Activated CD4-positive, alpha-beta T cell treated with anti-CD3 and anti-CD28 coated beads for 36 hours (primary cell): ENCODE results near the gene CDR2. TPM values are rescaled to one million over a fixed set of nuclear protein-coding genes. Genes with fewer than 3 reads are reported as not detected.
"Not testable (repeated sequence)": the region's sequence is repeated elsewhere in the genome, so short reads cannot be mapped to it uniquely, and the experiment has no call there.

Source experiments
- ATAC-seq: fragments of 200-7000 bp; cut with Tn5 transposase; one replicate; pipeline ENCODE4 v1.10.0; 2021; ENCODE audit warnings: mild to moderate bottlenecking, moderate library complexity
- CTCF ChIA-PET: fragments of 350-600 bp; sonication (Branson Sonifier 250); formaldehyde crosslinking; loops from one replicate; lab custom pipeline; 2021; ENCODE audit warnings: antibody characterized with exemption; lab: Charles Lee
- POLR2A ChIA-PET: fragments of 350-600 bp; sonication (Branson Sonifier 250); formaldehyde crosslinking; loops from one replicate; lab custom pipeline; 2021; ENCODE audit warnings: antibody characterized with exemption, inconsistent platforms; lab: Charles Lee
- DNase-seq: peaks from one replicate; pipeline ENCODE4 v3.0.0-alpha.2; 2020
- H3K27ac Mint-ChIP-seq: one replicate; pipeline ENCODE4 v1.8.0; 2021; ENCODE audit warnings: mixed read lengths
- H3K27me3 Mint-ChIP-seq: one replicate; pipeline ENCODE4 v1.8.0; 2021; ENCODE audit warnings: mixed read lengths
- H3K36me3 Mint-ChIP-seq: one replicate; pipeline ENCODE4 v1.8.0; 2021; ENCODE audit warnings: low read depth, mixed read lengths
- H3K4me1 Mint-ChIP-seq: one replicate; pipeline ENCODE4 v1.8.0; 2021; ENCODE audit warnings: mixed read lengths
- H3K4me3 Mint-ChIP-seq: one replicate; pipeline ENCODE4 v1.8.0; 2021; ENCODE audit warnings: mild to moderate bottlenecking, moderate library complexity, mixed read lengths
- H3K9me3 Mint-ChIP-seq: one replicate; pipeline ENCODE4 v1.8.0; 2021; ENCODE audit warnings: low read depth, mixed read lengths
- intact Hi-C, 2 experiments: fragments of 100-400 bp; cut with DNase I in 1 of 2; cut with micrococcal nuclease in 1 of 2; formaldehyde crosslinking; loops; one replicate each; pipeline versions ENCODE4 v1.14.2 to v1.15.1; 2022 to 2024; cut with DNase I, micrococcal nuclease
- total RNA-seq, 2 experiments: library from RNA; stranded (reverse); gene quantifications; one replicate each; pipeline ENCODE4 v1.2.3, GENCODE V29; 2021

Gene CDR2
- 10 to 100 TPM; 29.5 to 33.7 TPM for total RNA-seq

DNA sequence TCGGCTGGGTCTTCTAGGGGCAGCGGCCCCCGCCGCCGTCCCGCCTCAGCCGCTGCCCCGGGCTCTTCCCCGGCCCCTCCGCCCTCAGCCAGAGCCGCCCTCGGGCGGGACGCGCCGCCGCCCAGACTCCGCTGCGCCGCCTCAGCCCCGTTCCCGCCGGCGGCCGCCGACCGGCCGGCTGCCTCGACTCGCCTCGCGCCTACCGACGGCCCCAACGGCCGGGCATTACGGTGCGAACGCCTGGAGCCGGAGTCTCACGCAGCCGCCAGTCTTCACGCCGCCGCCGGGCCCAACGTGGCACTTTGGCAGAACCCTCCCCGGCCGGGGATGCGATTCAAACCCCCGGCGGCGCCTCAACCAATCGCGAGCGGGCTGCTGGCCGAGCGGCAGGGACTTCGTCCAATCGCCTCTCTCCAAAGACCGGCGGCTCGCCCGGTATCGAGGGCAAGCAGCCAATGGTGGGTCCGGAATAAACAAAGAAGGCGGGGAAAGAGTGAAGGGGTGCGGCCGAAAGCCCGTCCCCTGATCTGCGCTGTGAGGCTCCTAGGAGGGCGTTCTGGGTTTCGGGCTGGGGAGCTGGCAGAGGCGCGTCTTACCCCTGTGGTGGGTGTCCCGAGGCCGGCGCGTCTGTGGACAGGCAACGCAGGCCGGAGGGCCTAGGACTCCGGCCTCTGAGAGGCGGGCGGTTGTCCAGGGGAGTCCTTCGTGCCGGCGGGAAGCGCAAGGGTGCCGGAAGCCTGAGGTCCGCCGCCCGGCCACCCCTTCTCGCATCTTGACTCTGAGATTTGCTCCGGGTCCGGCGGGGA lies at the start of gene CDR2:
Gene CDR2 (minus strand): TSS at position 309 of the 806 bp plus-strand sequence. CDS start 310 bp downstream, outside the sequence.
- Mint-ChIP-seq H3K9me3 (no peaks in the 10 kb centered on the region), H3K27me3 (no peaks in the 10 kb centered on the region), H3K27ac (peak within 1 kb of the TSS; percentile 95), H3K4me3 (peak within 1 kb of the TSS; percentile 97), H3K36me3 (peaks cover 16% of the 10 kb centered on the region), H3K4me1 (peaks cover 38% of the 10 kb centered on the region)
- peak; percentile 99 for DNase-seq
- intact Hi-C loops: loop anchor here (1.0 to 10.0 kb wide), 15 partner anchors 12 to 1570 kb away; partner anchors contain the start of genes DCUN1D3 (in 1 of the 2), ERI2 (in 1 of the 2), LYRM1 (in 1 of the 2) and POLR3E (in 1 of the 2)
- peak; percentile 95 for ATAC-seq
- ChIA-PET POLR2A (no interaction called here), CTCF (interaction anchor here (0.8 kb wide), 1 partner anchor 14 kb away, joined by 4 read pairs; no protein-coding TSS in a partner anchor)

- POLR2A ChIA-PET: no interaction called here
- Mint-ChIP-seq H3K36me3 (peaks cover 43% of the 10 kb centered on the region), H3K27ac (peak overlapping the region; percentile 52), H3K4me3 (no peak overlapping the region), H3K4me1 (no peaks in the 10 kb centered on the region), H3K9me3 (no peaks in the 10 kb centered on the region), H3K27me3 (no peaks in the 10 kb centered on the region)
- no peak for ATAC-seq
- intact Hi-C loops: no loop called here
- CTCF ChIA-PET: no interaction called here
- no peak for DNase-seq
Observed at GRCh38 chr16:22423716-22424115, 49.3 kb upstream of the CDR2 start.

GRCh38 chr16:22421136-22421535 lies 46.7 kb upstream of the CDR2 start:
- DNase-seq: no peak
- H3K36me3 Mint-ChIP-seq: peaks cover 41% of the 10 kb centered on the region
- H3K9me3 Mint-ChIP-seq: no peaks in the 10 kb centered on the region
- ATAC-seq: no peak
- POLR2A ChIA-PET: no interaction called here
- H3K4me1 Mint-ChIP-seq: no peaks in the 10 kb centered on the region
- CTCF ChIA-PET: no interaction called here
- H3K27me3 Mint-ChIP-seq: no peaks in the 10 kb centered on the region
- no peak overlapping the region for H3K4me3 Mint-ChIP-seq
- H3K27ac Mint-ChIP-seq: no peak overlapping the region
- intact Hi-C loops: no loop called here

GRCh38 chr16:22420606-22421135 lies 46.3 kb upstream of the CDR2 start:
- Mint-ChIP-seq H3K9me3 (no peaks in the 10 kb centered on the region), H3K4me1 (no peaks in the 10 kb centered on the region), H3K27ac (no peak overlapping the region), H3K4me3 (no peak overlapping the region), H3K27me3 (no peaks in the 10 kb centered on the region), H3K36me3 (peaks cover 38% of the 10 kb centered on the region)
- ATAC-seq (no peak), DNase-seq (no peak)
- intact Hi-C loops: no loop called here
- ChIA-PET CTCF (no interaction called here), POLR2A (no interaction called here)

GRCh38 chr16:22419908-22420307 lies 45.5 kb upstream of the CDR2 start:
- no peak overlapping the region for H3K27ac Mint-ChIP-seq
- DNase-seq: no peak
- H3K27me3 Mint-ChIP-seq: no peaks in the 10 kb centered on the region
- ChIA-PET POLR2A (no interaction called here), CTCF (no interaction called here)
- no peak overlapping the region for H3K4me3 Mint-ChIP-seq
- ATAC-seq: no peak
- intact Hi-C loops: loop anchor here in 1 of 2 experiments (5.0 kb wide), 1 partner anchor 103 kb away; no protein-coding TSS in a partner anchor
- peaks cover 35% of the 10 kb centered on the region for H3K36me3 Mint-ChIP-seq
- H3K9me3 Mint-ChIP-seq: no peaks in the 10 kb centered on the region
- no peaks in the 10 kb centered on the region for H3K4me1 Mint-ChIP-seq

GRCh38 chr16:22418826-22419225 lies 44.4 kb upstream of the CDR2 start:
- POLR2A ChIA-PET: no interaction called here

GRCh38 chr16:22417798-22418197 lies 43.4 kb upstream of the CDR2 start:
- intact Hi-C loops: loop anchor here in 1 of 2 experiments (5.0 kb wide), 1 partner anchor 100 kb away; no protein-coding TSS in a partner anchor
- H3K4me3 Mint-ChIP-seq, H3K9me3 Mint-ChIP-seq, DNase-seq, H3K27me3 Mint-ChIP-seq, POLR2A ChIA-PET, ATAC-seq, H3K27ac Mint-ChIP-seq, H3K4me1 Mint-ChIP-seq: not testable (repeated sequence)
- H3K36me3 Mint-ChIP-seq: peaks cover 20% of the 10 kb centered on the region
- CTCF ChIA-PET: interaction anchor here (0.8 kb wide), 1 partner anchor 15 kb away, joined by 6 read pairs; no protein-coding TSS in a partner anchor

More at GRCh38 chr16:22418826-22419225, 44.4 kb upstream of the CDR2 start:
- Mint-ChIP-seq H3K4me1 (no peaks in the 10 kb centered on the region), H3K9me3 (no peaks in the 10 kb centered on the region), H3K4me3 (no peak overlapping the region), H3K36me3 (peaks cover 28% of the 10 kb centered on the region), H3K27me3 (no peaks in the 10 kb centered on the region), H3K27ac (no peak overlapping the region)
- CTCF ChIA-PET: no interaction called here
- DNase-seq (no peak), ATAC-seq (no peak)
- intact Hi-C loops: loop anchor here in 1 of 2 experiments (5.0 kb wide), 1 partner anchor 102 kb away; no protein-coding TSS in a partner anchor

DNA sequence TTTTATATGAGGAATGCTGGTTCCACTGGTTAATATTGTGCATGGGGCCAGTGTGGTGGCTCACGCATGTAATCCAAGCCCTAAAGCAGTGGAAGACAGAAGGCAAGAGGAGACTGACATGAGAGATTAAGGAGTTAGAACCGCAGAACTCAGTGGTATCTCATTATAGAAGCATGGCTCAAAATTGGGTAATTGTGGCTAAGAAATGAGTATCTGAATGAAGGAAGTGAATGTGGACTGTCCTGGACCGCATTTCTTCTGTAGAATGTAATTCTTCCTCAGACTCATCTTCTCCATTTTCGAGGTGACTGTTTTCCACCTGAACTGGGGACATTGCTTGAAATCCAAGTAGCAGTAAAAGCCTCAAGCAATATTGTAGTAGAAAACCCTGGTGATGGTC lies 42.6 kb upstream of the CDR2 start:
- no peak for ATAC-seq
- Mint-ChIP-seq H3K36me3 (peaks cover 20% of the 10 kb centered on the region), H3K27ac (no peak overlapping the region), H3K4me1 (no peaks in the 10 kb centered on the region), H3K4me3 (no peak overlapping the region), H3K27me3 (no peaks in the 10 kb centered on the region), H3K9me3 (no peaks in the 10 kb centered on the region)
- no peak for DNase-seq
- ChIA-PET POLR2A (no interaction called here), CTCF (no interaction called here)
- intact Hi-C loops: loop anchor here in 1 of 2 experiments (5.0 kb wide), 1 partner anchor 100 kb away; no protein-coding TSS in a partner anchor

GRCh38 chr16:22413819-22414218 lies 39.4 kb upstream of the CDR2 start:
- no peak overlapping the region for H3K4me3 Mint-ChIP-seq
- no peak for DNase-seq
- POLR2A ChIA-PET: no interaction called here
- H3K9me3 Mint-ChIP-seq: no peaks in the 10 kb centered on the region
- no peaks in the 10 kb centered on the region for H3K27me3 Mint-ChIP-seq
- no peak for ATAC-seq
- CTCF ChIA-PET: no interaction called here
- no peaks in the 10 kb centered on the region for H3K36me3 Mint-ChIP-seq
- no peak overlapping the region for H3K27ac Mint-ChIP-seq
- no peaks in the 10 kb centered on the region for H3K4me1 Mint-ChIP-seq
- intact Hi-C loops: no loop called here

GRCh38 chr16:22407486-22407885 lies 33.1 kb upstream of the CDR2 start:
- CTCF ChIA-PET: no interaction called here
- no peaks in the 10 kb centered on the region for H3K9me3 Mint-ChIP-seq
- H3K4me1 Mint-ChIP-seq: peaks cover 4% of the 10 kb centered on the region
- POLR2A ChIA-PET: interaction anchor here (1.1 kb wide), 1 partner anchor 10 kb away, joined by 4 read pairs; no protein-coding TSS in a partner anchor
- intact Hi-C loops: no loop called here
- DNase-seq: no peak
- H3K4me3 Mint-ChIP-seq: no peak overlapping the region
- ATAC-seq: no peak
- no peaks in the 10 kb centered on the region for H3K27me3 Mint-ChIP-seq
- no peak overlapping the region for H3K27ac Mint-ChIP-seq
- H3K36me3 Mint-ChIP-seq: peaks cover 2% of the 10 kb centered on the region

- H3K27me3 Mint-ChIP-seq: no peaks in the 10 kb centered on the region
- H3K9me3 Mint-ChIP-seq: no peaks in the 10 kb centered on the region
Observed at GRCh38 chr16:22402191-22402590, 27.8 kb upstream of the CDR2 start.

More at GRCh38 chr16:22402191-22402590, 27.8 kb upstream of the CDR2 start:
- ChIA-PET CTCF (interaction anchor here (1.4 kb wide), 1 partner anchor 14 kb away, joined by 4 read pairs; no protein-coding TSS in a partner anchor), POLR2A (no interaction called here)
- no peak overlapping the region for H3K27ac Mint-ChIP-seq
- no peak for DNase-seq
- peaks cover 2% of the 10 kb centered on the region for H3K36me3 Mint-ChIP-seq
- ATAC-seq: no peak
- H3K4me3 Mint-ChIP-seq: no peak overlapping the region
- intact Hi-C loops: no loop called here
- peaks cover 4% of the 10 kb centered on the region for H3K4me1 Mint-ChIP-seq
